CD4-positive, alpha-beta memory T cell (primary cell): ENCODE results near the gene ARHGAP1. TPM values are rescaled to one million over a fixed set of nuclear protein-coding genes. Genes with fewer than 3 reads are reported as not detected.

Experiments used
- CTCF ChIA-PET: fragments of 350-600 bp; sonication (Branson Sonifier 250); formaldehyde crosslinking; loops from one replicate; lab custom pipeline; 2021; ENCODE audit warnings: inconsistent platforms; ENCODE audit not compliant: partially characterized antibody; lab: Charles Lee
- POLR2A ChIA-PET: fragments of 350-600 bp; sonication (Branson Sonifier 250); formaldehyde crosslinking; loops from one replicate; lab custom pipeline; 2021; ENCODE audit not compliant: partially characterized antibody; lab: Charles Lee
- DNase-seq, 5 donors: peaks; one replicate each; pipeline versions ENCODE4 v3.0.0 to v3.0.0-alpha.2; 2020 to 2022; ENCODE audit warnings: mixed read lengths in 1 of 5
- H3K27ac ChIP-seq: one replicate; pipeline ENCODE4 v1.7.0; 2013; ENCODE audit warnings: low read depth, low read length
- H3K27me3 ChIP-seq: 2 replicates; pipeline ENCODE4 v1.7.0; 2013; ENCODE audit warnings: mild to moderate bottlenecking, low read length, moderate library complexity; ENCODE audit not compliant: insufficient read depth
- H3K36me3 ChIP-seq: 2 replicates; pipeline ENCODE4 v1.7.0; 2013; ENCODE audit warnings: mild to moderate bottlenecking, low read length, moderate library complexity; ENCODE audit not compliant: insufficient read depth
- H3K4me1 ChIP-seq: 2 replicates; pipeline ENCODE4 v1.7.0; 2013; ENCODE audit warnings: mild to moderate bottlenecking, low read length, moderate library complexity; ENCODE audit not compliant: insufficient read depth
- H3K4me3 ChIP-seq, 2 donors: one replicate each; pipeline ENCODE4 v1.7.0; 2013; ENCODE audit warnings: low read length in 2 of 2, mild to moderate bottlenecking in 1 of 2
- H3K9me3 ChIP-seq, 2 donors: one replicate each; pipeline ENCODE4 v1.7.0; 2013; ENCODE audit warnings: low read length in 2 of 2, control low read depth in 1 of 2; ENCODE audit not compliant: control insufficient read depth in 1 of 2
- H3K27ac Mint-ChIP-seq, 7 donors: one replicate each; pipeline ENCODE4 v1.8.0; 2020 to 2021; ENCODE audit warnings: mixed read lengths in 7 of 7, mild to moderate bottlenecking in 6 of 7, inconsistent platforms in 3 of 7, moderate library complexity in 3 of 7
- H3K27me3 Mint-ChIP-seq, 2 donors: one replicate each; pipeline ENCODE4 v1.8.0; 2020 to 2021; ENCODE audit warnings: mixed read lengths in 2 of 2
- H3K36me3 Mint-ChIP-seq, 2 donors: one replicate each; pipeline ENCODE4 v1.8.0; 2020 to 2021; ENCODE audit warnings: mixed read lengths in 2 of 2, inconsistent platforms in 1 of 2, mild to moderate bottlenecking in 1 of 2
- H3K4me1 Mint-ChIP-seq, 4 donors: one replicate each; pipeline ENCODE4 v1.8.0; 2020 to 2021; ENCODE audit warnings: mixed read lengths in 4 of 4, mild to moderate bottlenecking in 1 of 4
- H3K4me3 Mint-ChIP-seq, 8 donors: one replicate each; pipeline ENCODE4 v1.8.0; 2020 to 2021; ENCODE audit warnings: mixed read lengths in 8 of 8, mild to moderate bottlenecking in 7 of 8, moderate library complexity in 6 of 8, inconsistent platforms in 3 of 8
- H3K9me3 Mint-ChIP-seq, 8 donors: one replicate each; pipeline ENCODE4 v1.8.0; 2020 to 2021; ENCODE audit warnings: mixed read lengths in 8 of 8, mild to moderate bottlenecking in 5 of 8, inconsistent platforms in 3 of 8, moderate library complexity in 1 of 8
- intact Hi-C: fragments of 100-400 bp; cut with micrococcal nuclease; formaldehyde crosslinking; loops from one replicate; pipeline ENCODE4 v1.15.1; 2023
- polyA plus RNA-seq, 2 donors: library from polyadenylated mRNA; unstranded; fragments of 300-500 nt; fragmentation: Illumina TruSeq; gene quantifications; one replicate each; pipeline ENCODE4 v1.2.3, GENCODE V29; 2021
- total RNA-seq, 2 experiments: library from RNA; stranded (reverse); gene quantifications; one replicate each; pipeline ENCODE4 v1.2.3, GENCODE V29; 2021

Gene ARHGAP1
- total and polyA plus RNA-seq, 4 experiments from 2014 or later = 39.0 to 85.8 (median 66.7) TPM

DNA sequence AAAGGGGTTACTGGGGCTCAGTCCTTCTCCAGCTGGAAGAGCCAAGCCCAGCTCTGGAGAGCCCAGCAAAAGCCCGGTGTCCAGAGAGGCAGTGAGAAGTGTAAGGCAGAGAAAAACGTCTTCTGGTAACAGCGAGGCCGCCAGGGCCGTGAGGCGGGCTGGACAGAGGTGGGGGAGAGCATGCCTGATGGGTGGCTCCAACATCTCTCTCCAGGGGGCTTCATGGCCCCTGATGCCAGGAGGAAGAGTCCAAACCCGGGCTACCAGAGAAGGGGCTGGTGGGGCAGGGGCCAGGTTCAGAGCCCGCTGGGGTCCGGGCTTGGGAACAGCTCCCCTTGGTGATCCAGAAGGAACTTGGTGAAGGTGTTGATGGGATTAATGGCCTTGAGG is 21.7 kb downstream of the ARHGAP1 start:
- Mint-ChIP-seq H3K36me3 (peaks cover 25 to 58% of the 10 kb centered on the region in 2 donors), H3K4me1 (peaks cover 25 to 45% (median 39%) of the 10 kb centered on the region in 4 donors), H3K27me3 (no peaks in the 10 kb centered on the region), H3K4me3 (peak overlapping the region in 1 of 8 donors; percentile 15), H3K27ac (peak overlapping the region in 1 of 7 donors; percentile 36), H3K9me3 (no peaks in the 10 kb centered on the region)
- intact Hi-C loops = no loop called here
- ChIA-PET POLR2A (interaction anchor here (1.5 kb wide), 1 partner anchor 21 kb away, joined by 5 read pairs; the partner anchor contains the start of gene ARHGAP1), CTCF (no interaction called here)
- H3K4me3 ChIP-seq = no peak overlapping the region
- no peak for DNase-seq
- H3K27me3 ChIP-seq = no peaks in the 10 kb centered on the region
- H3K9me3 ChIP-seq = no peaks in the 10 kb centered on the region
- peaks cover 41% of the 10 kb centered on the region for H3K36me3 ChIP-seq
- H3K27ac ChIP-seq = no peak overlapping the region
- H3K4me1 ChIP-seq = peaks cover 37% of the 10 kb centered on the region

GRCh38 chr11:46677991-46678740 is 22.3 kb downstream of the ARHGAP1 start:
- no peak overlapping the region for H3K27ac ChIP-seq
- peaks cover 43% of the 10 kb centered on the region for H3K4me1 ChIP-seq
- Mint-ChIP-seq H3K9me3 (no peaks in the 10 kb centered on the region), H3K27me3 (no peaks in the 10 kb centered on the region), H3K4me3 (peak overlapping the region in 2 of 8 donors; percentile 8 to 21), H3K36me3 (peaks cover 25 to 54% of the 10 kb centered on the region in 2 donors), H3K27ac (peak overlapping the region in 6 of 7 donors; percentile 33 to 91 (median 59)), H3K4me1 (peaks cover 24 to 51% (median 43%) of the 10 kb centered on the region in 4 donors)
- ChIA-PET POLR2A (interaction anchor here (1.5 kb wide), 1 partner anchor 21 kb away, joined by 5 read pairs; the partner anchor contains the start of gene ARHGAP1), CTCF (no interaction called here)
- peaks cover 47% of the 10 kb centered on the region for H3K36me3 ChIP-seq
- no peak overlapping the region for H3K4me3 ChIP-seq
- H3K9me3 ChIP-seq = no peaks in the 10 kb centered on the region
- H3K27me3 ChIP-seq = no peaks in the 10 kb centered on the region
- intact Hi-C loops = no loop called here
- no peak for DNase-seq

GRCh38 chr11:46677169-46677568 is 23.2 kb downstream of the ARHGAP1 start:
- intact Hi-C loops = no loop called here
- H3K4me3 Mint-ChIP-seq = peak overlapping the region in 3 of 8 donors; percentile 1 to 70 (median 55)
- Histone ChIP-seq H3K4me3 (no peak overlapping the region), H3K4me1 (peaks cover 53% of the 10 kb centered on the region), H3K36me3 (peaks cover 55% of the 10 kb centered on the region), H3K9me3 (no peaks in the 10 kb centered on the region), H3K27ac (no peak overlapping the region), H3K27me3 (no peaks in the 10 kb centered on the region)
- peaks cover 33 to 60% of the 10 kb centered on the region in 2 donors for H3K36me3 Mint-ChIP-seq
- CTCF ChIA-PET = no interaction called here
- H3K9me3 Mint-ChIP-seq = no peaks in the 10 kb centered on the region
- H3K27me3 Mint-ChIP-seq = no peaks in the 10 kb centered on the region
- DNase-seq = no peak
- POLR2A ChIA-PET = no interaction called here
- H3K4me1 Mint-ChIP-seq = peaks cover 28 to 61% (median 52%) of the 10 kb centered on the region in 4 donors
- peak overlapping the region; percentile 43 to 92 (median 80) for H3K27ac Mint-ChIP-seq

DNA sequence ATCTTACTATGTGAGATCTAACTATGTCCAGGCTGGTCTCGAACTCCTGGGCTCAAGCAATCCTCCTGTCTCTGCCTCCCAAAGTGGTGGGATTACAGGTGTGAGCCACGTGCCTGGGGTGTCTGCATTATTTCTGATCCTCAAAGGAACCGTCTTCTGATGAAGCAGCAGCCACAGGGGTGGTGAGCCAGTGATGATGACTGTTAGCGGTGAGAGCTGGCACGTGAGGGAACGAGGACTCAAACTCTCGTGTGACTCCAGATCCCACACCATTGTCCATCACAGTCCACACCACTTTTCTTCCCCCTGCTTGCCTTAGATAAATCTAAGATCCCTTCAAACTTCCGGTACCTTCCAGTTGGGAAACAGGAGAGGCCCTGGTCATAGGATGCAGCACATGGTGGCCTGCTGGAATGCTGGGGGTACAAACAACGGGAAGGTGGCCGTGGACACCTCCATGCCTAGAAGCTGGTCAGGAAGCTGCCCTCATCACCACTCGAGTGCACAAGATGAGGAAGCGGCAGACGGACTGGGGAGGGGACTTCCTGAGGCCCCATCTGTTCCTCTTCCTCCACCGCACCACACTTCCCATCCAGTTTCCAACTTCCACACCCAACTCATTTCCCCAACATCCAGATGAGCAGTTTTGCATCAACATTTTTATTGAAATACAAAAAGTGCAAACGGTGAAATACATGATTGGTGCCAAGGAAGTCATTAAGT is 23.8 kb downstream of the ARHGAP1 start:
- H3K9me3 Mint-ChIP-seq = no peaks in the 10 kb centered on the region
- Histone ChIP-seq H3K4me1 (peaks cover 58% of the 10 kb centered on the region), H3K27me3 (no peaks in the 10 kb centered on the region), H3K36me3 (peaks cover 50% of the 10 kb centered on the region), H3K27ac (no peak overlapping the region), H3K4me3 (no peak overlapping the region), H3K9me3 (no peaks in the 10 kb centered on the region)
- ChIA-PET POLR2A (no interaction called here), CTCF (interaction anchor here (0.7 kb wide), 1 partner anchor 22 kb away, joined by 3 read pairs; no protein-coding TSS in a partner anchor)
- H3K36me3 Mint-ChIP-seq = peaks cover 38 to 58% of the 10 kb centered on the region in 2 donors
- no peak for DNase-seq
- peaks cover 34 to 66% (median 58%) of the 10 kb centered on the region in 4 donors for H3K4me1 Mint-ChIP-seq
- peak overlapping the region; percentile 43 to 92 (median 81) for H3K27ac Mint-ChIP-seq
- H3K27me3 Mint-ChIP-seq = no peaks in the 10 kb centered on the region
- intact Hi-C loops = no loop called here
- peak overlapping the region in 4 of 8 donors; percentile 1 to 70 (median 47) for H3K4me3 Mint-ChIP-seq

DNA sequence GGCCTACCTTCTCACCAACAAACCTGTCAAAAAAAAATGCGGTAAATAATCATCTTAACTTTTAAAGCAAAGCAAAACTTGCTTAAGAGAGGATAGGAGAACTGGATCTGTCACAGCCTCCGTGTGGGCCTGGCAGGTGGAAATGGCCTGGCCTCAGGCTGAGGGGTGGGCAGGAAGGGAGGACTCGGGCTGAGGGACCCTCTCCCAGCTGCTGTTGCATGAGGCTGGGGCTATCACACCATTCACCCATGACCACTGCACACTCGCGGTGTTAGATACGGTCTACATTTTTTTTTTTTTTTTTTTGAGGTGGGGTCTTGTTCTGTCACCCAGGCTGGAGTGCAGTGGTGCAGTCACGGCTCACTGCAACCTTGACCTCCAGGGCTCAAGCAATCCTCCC is 24.5 kb downstream of the ARHGAP1 start:
- no peak overlapping the region for H3K27ac ChIP-seq
- ChIA-PET POLR2A (interaction anchor here (1.5 to 3.0 kb wide), 3 partner anchors 8 to 58 kb away, joined by 5 to 41 read pairs (median 5); partner anchors contain the start of genes ARHGAP1, ATG13, HARBI1 and ZNF408), CTCF (interaction anchor here (0.7 kb wide), 1 partner anchor 23 kb away, joined by 3 read pairs; no protein-coding TSS in a partner anchor)
- peaks cover 43% of the 10 kb centered on the region for H3K36me3 ChIP-seq
- H3K9me3 ChIP-seq = no peaks in the 10 kb centered on the region
- Mint-ChIP-seq H3K4me3 (peak overlapping the region in 2 of 8 donors; percentile 25 to 70), H3K27ac (peak overlapping the region in 3 of 7 donors; percentile 89 to 94 (median 93)), H3K36me3 (peaks cover 38 to 56% of the 10 kb centered on the region in 2 donors), H3K27me3 (no peaks in the 10 kb centered on the region), H3K4me1 (peaks cover 37 to 73% (median 63%) of the 10 kb centered on the region in 4 donors), H3K9me3 (no peaks in the 10 kb centered on the region)
- no peak for DNase-seq
- no peak overlapping the region for H3K4me3 ChIP-seq
- intact Hi-C loops = no loop called here
- no peaks in the 10 kb centered on the region for H3K27me3 ChIP-seq
- peaks cover 65% of the 10 kb centered on the region for H3K4me1 ChIP-seq

DNA sequence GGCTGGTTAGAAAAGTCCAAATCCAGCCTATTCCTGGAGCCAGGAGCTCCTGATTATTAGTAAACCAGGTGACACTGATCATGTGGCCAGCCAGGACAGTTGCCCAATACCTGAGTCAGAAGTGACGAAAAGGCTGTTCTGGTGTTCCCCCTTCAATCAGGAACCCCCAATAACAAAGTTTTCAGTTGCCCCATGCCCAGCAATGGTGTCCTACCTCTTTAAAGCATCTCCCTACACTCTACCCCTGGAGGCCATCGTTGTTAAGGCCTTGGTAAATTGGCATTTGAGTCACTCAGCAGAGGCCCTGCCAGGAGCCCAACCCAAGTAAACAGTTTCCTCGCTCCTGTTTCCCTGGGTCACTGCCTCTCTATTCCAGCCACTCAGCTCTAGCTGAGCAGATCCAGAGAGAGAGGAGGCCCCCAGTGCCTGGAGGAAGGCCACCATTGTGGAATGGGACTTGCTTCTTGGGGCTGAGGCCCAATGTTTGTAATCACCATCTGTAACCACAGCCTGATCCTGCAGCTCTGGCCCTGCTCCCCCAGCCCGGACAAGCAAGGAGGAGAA is 25.0 kb downstream of the ARHGAP1 start:
- Mint-ChIP-seq H3K27me3 (no peaks in the 10 kb centered on the region), H3K4me3 (peak overlapping the region in 3 of 8 donors; percentile 5 to 76 (median 75)), H3K36me3 (peaks cover 34 to 52% of the 10 kb centered on the region in 2 donors), H3K27ac (peak overlapping the region in 6 of 7 donors; percentile 27 to 97 (median 94)), H3K9me3 (no peaks in the 10 kb centered on the region), H3K4me1 (peaks cover 41 to 79% (median 66%) of the 10 kb centered on the region in 4 donors)
- POLR2A ChIA-PET = interaction anchor here (0.9 to 3.0 kb wide), 6 partner anchors 9 to 58 kb away, joined by 3 to 41 read pairs (median 5); partner anchors contain the start of genes ARHGAP1, ATG13, HARBI1 and ZNF408
- Histone ChIP-seq H3K27me3 (no peaks in the 10 kb centered on the region), H3K4me1 (peaks cover 71% of the 10 kb centered on the region), H3K27ac (peak overlapping the region; percentile 20), H3K9me3 (no peaks in the 10 kb centered on the region), H3K4me3 (no peak overlapping the region), H3K36me3 (peaks cover 38% of the 10 kb centered on the region)
- CTCF ChIA-PET = interaction anchor here (1.1 to 2.3 kb wide), 2 partner anchors 24 to 82 kb away, joined by 3 to 11 read pairs; partner anchors contain the start of gene AMBRA1
- intact Hi-C loops = no loop called here
- no peak for DNase-seq
